WTC11 (cell line): ENCODE data around the gene USF1. TPM values are rescaled to one million over a fixed set of nuclear protein-coding genes. Genes with fewer than 3 reads are reported as not detected.

ENCODE experiments used
- FOXP1 ChIP-seq: sonication (generic); formaldehyde crosslinking; IDR thresholded peaks from 2 replicates; pipeline ENCODE4 v1.8.0; 2022; ENCODE audit warnings: missing genetic modification reagents, mild to moderate bottlenecking, moderate library complexity, borderline replicate concordance
- GTF2I ChIP-seq: fragments of 250-450 bp; sonication (Bioruptor Pico); conservative IDR thresholded peaks from 2 replicates; pipeline ENCODE4 v1.4.0; 2021; ENCODE audit warnings: mild to moderate bottlenecking
- JUN ChIP-seq: sonication (generic); formaldehyde crosslinking; IDR thresholded peaks from 2 replicates; pipeline ENCODE4 v1.8.0; 2023; ENCODE audit warnings: mild to moderate bottlenecking, missing genetic modification reagents
- KAT7 ChIP-seq: sonication (generic); formaldehyde crosslinking; IDR thresholded peaks from 2 replicates; pipeline ENCODE4 v1.8.1; 2023; ENCODE audit warnings: missing genetic modification reagents, mild to moderate bottlenecking, borderline replicate concordance
- MXD4 ChIP-seq: fragments of 250-450 bp; sonication (Bioruptor Pico); IDR thresholded peaks from 2 replicates; pipeline ENCODE4 v1.8.0; 2021; ENCODE audit warnings: mild to moderate bottlenecking, moderate library complexity, borderline replicate concordance
- NR2C2 ChIP-seq: sonication (generic); formaldehyde crosslinking; IDR thresholded peaks from 2 replicates; pipeline ENCODE4 v1.8.0; 2022; ENCODE audit warnings: mild to moderate bottlenecking, missing genetic modification reagents
- TCF7 ChIP-seq: sonication (generic); formaldehyde crosslinking; IDR thresholded peaks from 2 replicates; pipeline ENCODE4 v1.8.0; 2022; ENCODE audit warnings: mild to moderate bottlenecking, low read depth, missing genetic modification reagents, moderate library complexity
- TP53 ChIP-seq: sonication (generic); formaldehyde crosslinking; IDR thresholded peaks from 2 replicates; pipeline ENCODE4 v1.8.1; 2023; ENCODE audit warnings: mild to moderate bottlenecking, missing genetic modification reagents
- ZNF138 ChIP-seq: sonication (generic); formaldehyde crosslinking; conservative IDR thresholded peaks from 2 replicates; pipeline ENCODE4 v1.8.1; 2022; ENCODE audit warnings: mild to moderate bottlenecking, moderate library complexity, missing genetic modification reagents
- ZNF232 ChIP-seq: sonication (generic); formaldehyde crosslinking; IDR thresholded peaks from 2 replicates; pipeline ENCODE4 v1.8.0; 2022; ENCODE audit warnings: mild to moderate bottlenecking, missing genetic modification reagents
- ZNF263 ChIP-seq: sonication (generic); formaldehyde crosslinking; IDR thresholded peaks from 2 replicates; pipeline ENCODE4 v1.8.1; 2022; ENCODE audit warnings: low read depth, mild to moderate bottlenecking, moderate library complexity, missing genetic modification reagents
- total RNA-seq: library from RNA; stranded (reverse); gene quantifications from 3 replicates; pipeline ENCODE4 v1.2.3, GENCODE V29; 2021
- TF ChIP-seq, protein P1 (sequence below): sonication (generic); formaldehyde crosslinking; IDR thresholded peaks from 2 replicates; pipeline ENCODE4 v1.8.1; 2022; ENCODE audit warnings: missing genetic modification reagents, borderline replicate concordance
- TF ChIP-seq, protein P2 (sequence below): sonication (generic); formaldehyde crosslinking; IDR thresholded peaks from 2 replicates; pipeline ENCODE4 v1.8.0; 2023; ENCODE audit warnings: missing genetic modification reagents
- TF ChIP-seq, protein P3 (sequence below): sonication (generic); formaldehyde crosslinking; IDR thresholded peaks from 2 replicates; pipeline ENCODE4 v1.8.1; 2022; ENCODE audit warnings: mild to moderate bottlenecking, moderate library complexity, missing genetic modification reagents
- TF ChIP-seq, protein P4 (sequence below): sonication (generic); formaldehyde crosslinking; IDR thresholded peaks from 2 replicates; pipeline ENCODE4 v1.8.1; 2022; ENCODE audit warnings: low read depth, missing genetic modification reagents, borderline replicate concordance
- TF ChIP-seq, protein P5 (sequence below): fragments of 200-600 bp; IDR thresholded peaks from 2 replicates; pipeline ENCODE4 v1.8.0; 2022; ENCODE audit warnings: antibody characterized with exemption
- TF ChIP-seq, protein P6 (sequence below): fragments of 250-450 bp; sonication (Bioruptor Pico); conservative IDR thresholded peaks from 2 replicates; pipeline ENCODE4 v1.9.0; 2021; ENCODE audit warnings: mild to moderate bottlenecking
- TF ChIP-seq, protein P7 (sequence below): sonication (generic); formaldehyde crosslinking; IDR thresholded peaks from 2 replicates; pipeline ENCODE4 v1.8.0; 2023; ENCODE audit warnings: missing genetic modification reagents, mild to moderate bottlenecking, borderline replicate concordance
- TF ChIP-seq, protein P8 (sequence below): sonication (generic); formaldehyde crosslinking; IDR thresholded peaks from 2 replicates; pipeline ENCODE4 v1.8.1; 2023; ENCODE audit warnings: mild to moderate bottlenecking, moderate library complexity, missing genetic modification reagents
- TF ChIP-seq, protein P9 (sequence below): sonication (generic); formaldehyde crosslinking; IDR thresholded peaks from 2 replicates; pipeline ENCODE4 v1.8.1; 2022; ENCODE audit warnings: low read depth, mild to moderate bottlenecking, moderate library complexity, missing genetic modification reagents, borderline replicate concordance
- TF ChIP-seq, protein P10 (sequence below): sonication (generic); formaldehyde crosslinking; conservative IDR thresholded peaks from 2 replicates; pipeline ENCODE4 v1.8.1; 2022; ENCODE audit warnings: mild to moderate bottlenecking, missing genetic modification reagents

The USF1 gene
- total RNA-seq, 1 experiment from 2014 or later, result 65.6 TPM

DNA sequence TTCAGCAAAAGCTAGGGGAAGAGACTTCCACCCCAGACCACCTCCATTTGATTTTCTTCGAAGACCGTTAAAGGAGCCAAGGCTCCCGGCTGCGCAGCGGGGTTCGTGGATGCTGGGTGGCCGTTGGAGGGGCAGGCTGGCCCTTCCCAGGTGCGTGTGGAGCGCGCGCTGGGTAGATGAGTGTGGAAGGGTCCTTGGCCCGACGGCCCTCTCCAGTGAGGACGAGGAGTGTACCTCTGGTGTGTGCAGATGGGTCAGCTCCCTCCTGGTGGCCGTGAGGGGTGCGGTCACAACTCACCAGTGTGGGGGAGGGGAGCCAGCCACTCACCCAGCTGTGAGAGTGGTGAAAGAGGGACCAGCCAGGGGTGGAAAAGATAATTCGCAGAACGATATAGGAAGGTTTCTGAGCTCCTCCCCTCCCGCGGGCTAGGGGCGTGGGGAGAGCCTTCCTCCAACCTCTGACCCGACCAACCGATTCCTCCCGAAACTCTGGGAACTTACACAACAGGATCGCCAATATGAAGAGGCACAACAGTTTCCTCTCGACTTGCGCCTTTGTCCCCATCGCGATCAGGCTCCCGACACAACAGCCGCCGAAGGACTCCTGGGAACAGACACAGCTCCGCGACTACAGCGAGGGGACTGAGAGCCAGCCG lies 25.1 kb downstream of the USF1 start, which contains the start of gene F11R (continued):
- TF ChIP-seq, protein P1, sequence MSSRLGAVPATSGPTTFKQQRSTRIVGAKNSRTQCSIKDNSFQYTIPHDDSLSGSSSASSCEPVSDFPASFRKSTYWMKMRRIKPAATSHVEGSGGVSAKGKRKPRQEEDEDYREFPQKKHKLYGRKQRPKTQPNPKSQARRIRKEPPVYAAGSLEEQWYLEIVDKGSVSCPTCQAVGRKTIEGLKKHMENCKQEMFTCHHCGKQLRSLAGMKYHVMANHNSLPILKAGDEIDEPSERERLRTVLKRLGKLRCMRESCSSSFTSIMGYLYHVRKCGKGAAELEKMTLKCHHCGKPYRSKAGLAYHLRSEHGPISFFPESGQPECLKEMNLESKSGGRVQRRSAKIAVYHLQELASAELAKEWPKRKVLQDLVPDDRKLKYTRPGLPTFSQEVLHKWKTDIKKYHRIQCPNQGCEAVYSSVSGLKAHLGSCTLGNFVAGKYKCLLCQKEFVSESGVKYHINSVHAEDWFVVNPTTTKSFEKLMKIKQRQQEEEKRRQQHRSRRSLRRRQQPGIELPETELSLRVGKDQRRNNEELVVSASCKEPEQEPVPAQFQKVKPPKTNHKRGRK (CRISPR knock-in tag), result no peak
- no peak for TF ChIP-seq ZNF138 (CRISPR knock-in tag)
- TF ChIP-seq, protein P2, sequence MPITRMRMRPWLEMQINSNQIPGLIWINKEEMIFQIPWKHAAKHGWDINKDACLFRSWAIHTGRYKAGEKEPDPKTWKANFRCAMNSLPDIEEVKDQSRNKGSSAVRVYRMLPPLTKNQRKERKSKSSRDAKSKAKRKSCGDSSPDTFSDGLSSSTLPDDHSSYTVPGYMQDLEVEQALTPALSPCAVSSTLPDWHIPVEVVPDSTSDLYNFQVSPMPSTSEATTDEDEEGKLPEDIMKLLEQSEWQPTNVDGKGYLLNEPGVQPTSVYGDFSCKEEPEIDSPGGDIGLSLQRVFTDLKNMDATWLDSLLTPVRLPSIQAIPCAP (CRISPR knock-in tag), result peak; percentile 68; the same call in 1 of the 2 replicates
- TF ChIP-seq, protein P3, sequence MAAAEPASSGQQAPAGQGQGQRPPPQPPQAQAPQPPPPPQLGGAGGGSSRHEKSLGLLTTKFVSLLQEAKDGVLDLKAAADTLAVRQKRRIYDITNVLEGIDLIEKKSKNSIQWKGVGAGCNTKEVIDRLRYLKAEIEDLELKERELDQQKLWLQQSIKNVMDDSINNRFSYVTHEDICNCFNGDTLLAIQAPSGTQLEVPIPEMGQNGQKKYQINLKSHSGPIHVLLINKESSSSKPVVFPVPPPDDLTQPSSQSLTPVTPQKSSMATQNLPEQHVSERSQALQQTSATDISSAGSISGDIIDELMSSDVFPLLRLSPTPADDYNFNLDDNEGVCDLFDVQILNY, result no peak
- TF ChIP-seq, protein P4, sequence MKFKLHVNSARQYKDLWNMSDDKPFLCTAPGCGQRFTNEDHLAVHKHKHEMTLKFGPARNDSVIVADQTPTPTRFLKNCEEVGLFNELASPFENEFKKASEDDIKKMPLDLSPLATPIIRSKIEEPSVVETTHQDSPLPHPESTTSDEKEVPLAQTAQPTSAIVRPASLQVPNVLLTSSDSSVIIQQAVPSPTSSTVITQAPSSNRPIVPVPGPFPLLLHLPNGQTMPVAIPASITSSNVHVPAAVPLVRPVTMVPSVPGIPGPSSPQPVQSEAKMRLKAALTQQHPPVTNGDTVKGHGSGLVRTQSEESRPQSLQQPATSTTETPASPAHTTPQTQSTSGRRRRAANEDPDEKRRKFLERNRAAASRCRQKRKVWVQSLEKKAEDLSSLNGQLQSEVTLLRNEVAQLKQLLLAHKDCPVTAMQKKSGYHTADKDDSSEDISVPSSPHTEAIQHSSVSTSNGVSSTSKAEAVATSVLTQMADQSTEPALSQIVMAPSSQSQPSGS (CRISPR knock-in tag), result no peak
- no peak for TF ChIP-seq GTF2I (CRISPR knock-in tag)
- TF ChIP-seq JUN, result no peak
- TF ChIP-seq, protein P5, sequence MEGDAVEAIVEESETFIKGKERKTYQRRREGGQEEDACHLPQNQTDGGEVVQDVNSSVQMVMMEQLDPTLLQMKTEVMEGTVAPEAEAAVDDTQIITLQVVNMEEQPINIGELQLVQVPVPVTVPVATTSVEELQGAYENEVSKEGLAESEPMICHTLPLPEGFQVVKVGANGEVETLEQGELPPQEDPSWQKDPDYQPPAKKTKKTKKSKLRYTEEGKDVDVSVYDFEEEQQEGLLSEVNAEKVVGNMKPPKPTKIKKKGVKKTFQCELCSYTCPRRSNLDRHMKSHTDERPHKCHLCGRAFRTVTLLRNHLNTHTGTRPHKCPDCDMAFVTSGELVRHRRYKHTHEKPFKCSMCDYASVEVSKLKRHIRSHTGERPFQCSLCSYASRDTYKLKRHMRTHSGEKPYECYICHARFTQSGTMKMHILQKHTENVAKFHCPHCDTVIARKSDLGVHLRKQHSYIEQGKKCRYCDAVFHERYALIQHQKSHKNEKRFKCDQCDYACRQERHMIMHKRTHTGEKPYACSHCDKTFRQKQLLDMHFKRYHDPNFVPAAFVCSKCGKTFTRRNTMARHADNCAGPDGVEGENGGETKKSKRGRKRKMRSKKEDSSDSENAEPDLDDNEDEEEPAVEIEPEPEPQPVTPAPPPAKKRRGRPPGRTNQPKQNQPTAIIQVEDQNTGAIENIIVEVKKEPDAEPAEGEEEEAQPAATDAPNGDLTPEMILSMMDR, result no peak
- no peak for TF ChIP-seq KAT7 (CRISPR knock-in tag)
- TF ChIP-seq, protein P6, sequence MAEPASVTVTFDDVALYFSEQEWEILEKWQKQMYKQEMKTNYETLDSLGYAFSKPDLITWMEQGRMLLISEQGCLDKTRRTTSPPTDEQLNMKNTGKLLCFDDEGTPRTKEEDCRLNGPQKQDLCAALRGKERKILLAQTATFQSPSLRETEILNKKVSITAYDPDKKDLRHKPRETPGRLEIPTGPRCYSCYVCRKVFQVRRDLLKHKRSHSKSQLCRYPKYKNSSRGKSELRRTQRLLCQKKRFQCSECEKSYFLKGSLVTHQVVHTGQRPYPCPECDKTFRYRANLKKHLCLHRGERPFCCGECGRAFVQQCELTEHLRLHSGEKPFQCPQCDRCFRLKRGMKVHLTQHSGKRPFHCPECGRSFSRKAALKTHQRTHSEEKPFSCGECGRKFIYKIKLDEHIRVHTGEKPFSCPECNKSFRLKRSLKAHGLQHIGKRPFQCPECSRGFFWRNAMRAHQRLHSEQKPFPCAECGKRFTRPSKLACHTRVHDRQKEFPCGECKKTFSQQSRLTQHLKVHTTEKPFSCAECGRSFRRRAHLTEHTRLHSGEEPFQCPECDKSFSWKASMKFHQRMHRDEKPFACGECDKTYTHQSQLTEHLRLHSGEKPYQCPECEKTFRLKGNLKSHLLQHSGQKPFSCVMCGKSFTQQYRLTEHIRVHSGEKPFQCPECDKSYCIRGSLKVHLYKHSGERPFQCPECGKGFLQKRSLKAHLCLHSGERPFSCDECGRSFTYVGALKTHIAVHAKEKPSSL, result no peak
- TF ChIP-seq TP53 (CRISPR knock-in tag), result no peak
- TF ChIP-seq ZNF232, result peak; percentile 78; the same call in 1 of the 2 replicates
- TF ChIP-seq NR2C2 (CRISPR knock-in tag), result no peak
- TF ChIP-seq ZNF263 (CRISPR knock-in tag), result no peak
- TF ChIP-seq, protein P7, sequence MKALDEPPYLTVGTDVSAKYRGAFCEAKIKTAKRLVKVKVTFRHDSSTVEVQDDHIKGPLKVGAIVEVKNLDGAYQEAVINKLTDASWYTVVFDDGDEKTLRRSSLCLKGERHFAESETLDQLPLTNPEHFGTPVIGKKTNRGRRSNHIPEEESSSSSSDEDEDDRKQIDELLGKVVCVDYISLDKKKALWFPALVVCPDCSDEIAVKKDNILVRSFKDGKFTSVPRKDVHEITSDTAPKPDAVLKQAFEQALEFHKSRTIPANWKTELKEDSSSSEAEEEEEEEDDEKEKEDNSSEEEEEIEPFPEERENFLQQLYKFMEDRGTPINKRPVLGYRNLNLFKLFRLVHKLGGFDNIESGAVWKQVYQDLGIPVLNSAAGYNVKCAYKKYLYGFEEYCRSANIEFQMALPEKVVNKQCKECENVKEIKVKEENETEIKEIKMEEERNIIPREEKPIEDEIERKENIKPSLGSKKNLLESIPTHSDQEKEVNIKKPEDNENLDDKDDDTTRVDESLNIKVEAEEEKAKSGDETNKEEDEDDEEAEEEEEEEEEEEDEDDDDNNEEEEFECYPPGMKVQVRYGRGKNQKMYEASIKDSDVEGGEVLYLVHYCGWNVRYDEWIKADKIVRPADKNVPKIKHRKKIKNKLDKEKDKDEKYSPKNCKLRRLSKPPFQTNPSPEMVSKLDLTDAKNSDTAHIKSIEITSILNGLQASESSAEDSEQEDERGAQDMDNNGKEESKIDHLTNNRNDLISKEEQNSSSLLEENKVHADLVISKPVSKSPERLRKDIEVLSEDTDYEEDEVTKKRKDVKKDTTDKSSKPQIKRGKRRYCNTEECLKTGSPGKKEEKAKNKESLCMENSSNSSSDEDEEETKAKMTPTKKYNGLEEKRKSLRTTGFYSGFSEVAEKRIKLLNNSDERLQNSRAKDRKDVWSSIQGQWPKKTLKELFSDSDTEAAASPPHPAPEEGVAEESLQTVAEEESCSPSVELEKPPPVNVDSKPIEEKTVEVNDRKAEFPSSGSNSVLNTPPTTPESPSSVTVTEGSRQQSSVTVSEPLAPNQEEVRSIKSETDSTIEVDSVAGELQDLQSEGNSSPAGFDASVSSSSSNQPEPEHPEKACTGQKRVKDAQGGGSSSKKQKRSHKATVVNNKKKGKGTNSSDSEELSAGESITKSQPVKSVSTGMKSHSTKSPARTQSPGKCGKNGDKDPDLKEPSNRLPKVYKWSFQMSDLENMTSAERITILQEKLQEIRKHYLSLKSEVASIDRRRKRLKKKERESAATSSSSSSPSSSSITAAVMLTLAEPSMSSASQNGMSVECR (CRISPR knock-in tag), result no peak
- TF ChIP-seq TCF7, result no peak
- TF ChIP-seq, protein P8, sequence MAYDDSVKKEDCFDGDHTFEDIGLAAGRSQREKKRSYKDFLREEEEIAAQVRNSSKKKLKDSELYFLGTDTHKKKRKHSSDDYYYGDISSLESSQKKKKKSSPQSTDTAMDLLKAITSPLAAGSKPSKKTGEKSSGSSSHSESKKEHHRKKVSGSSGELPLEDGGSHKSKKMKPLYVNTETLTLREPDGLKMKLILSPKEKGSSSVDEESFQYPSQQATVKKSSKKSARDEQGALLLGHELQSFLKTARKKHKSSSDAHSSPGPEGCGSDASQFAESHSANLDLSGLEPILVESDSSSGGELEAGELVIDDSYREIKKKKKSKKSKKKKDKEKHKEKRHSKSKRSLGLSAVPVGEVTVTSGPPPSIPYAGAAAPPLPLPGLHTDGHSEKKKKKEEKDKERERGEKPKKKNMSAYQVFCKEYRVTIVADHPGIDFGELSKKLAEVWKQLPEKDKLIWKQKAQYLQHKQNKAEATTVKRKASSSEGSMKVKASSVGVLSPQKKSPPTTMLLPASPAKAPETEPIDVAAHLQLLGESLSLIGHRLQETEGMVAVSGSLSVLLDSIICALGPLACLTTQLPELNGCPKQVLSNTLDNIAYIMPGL (CRISPR knock-in tag), result peak; percentile 23; the same call in 1 of the 2 replicates
- peak; percentile 64 for TF ChIP-seq FOXP1 (CRISPR knock-in tag)
- TF ChIP-seq MXD4 (CRISPR knock-in tag), result no peak
- TF ChIP-seq, protein P9, sequence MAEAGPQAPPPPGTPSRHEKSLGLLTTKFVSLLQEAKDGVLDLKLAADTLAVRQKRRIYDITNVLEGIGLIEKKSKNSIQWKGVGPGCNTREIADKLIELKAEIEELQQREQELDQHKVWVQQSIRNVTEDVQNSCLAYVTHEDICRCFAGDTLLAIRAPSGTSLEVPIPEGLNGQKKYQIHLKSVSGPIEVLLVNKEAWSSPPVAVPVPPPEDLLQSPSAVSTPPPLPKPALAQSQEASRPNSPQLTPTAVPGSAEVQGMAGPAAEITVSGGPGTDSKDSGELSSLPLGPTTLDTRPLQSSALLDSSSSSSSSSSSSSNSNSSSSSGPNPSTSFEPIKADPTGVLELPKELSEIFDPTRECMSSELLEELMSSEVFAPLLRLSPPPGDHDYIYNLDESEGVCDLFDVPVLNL, result no peak
- TF ChIP-seq, protein P10, sequence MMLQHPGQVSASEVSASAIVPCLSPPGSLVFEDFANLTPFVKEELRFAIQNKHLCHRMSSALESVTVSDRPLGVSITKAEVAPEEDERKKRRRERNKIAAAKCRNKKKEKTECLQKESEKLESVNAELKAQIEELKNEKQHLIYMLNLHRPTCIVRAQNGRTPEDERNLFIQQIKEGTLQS, result no peak
